Lower leg skin (tissue), 4 donors: ENCODE measurements around the gene NECTIN1. TPM values are rescaled to one million over a fixed set of nuclear protein-coding genes. Genes with fewer than 3 reads are reported as not detected.

ENCODE experiments used
- DNase-seq, 2 donors: peaks; one replicate each; pipeline ENCODE4 v3.0.0-alpha.2; 2019; ENCODE audit warnings: low spot score in 2 of 2
- H3K4me3 ChIP-seq: fragments of 200-600 bp; sonication (generic); 2 replicates; pipeline ENCODE4 v1.5.1; 2017; ENCODE audit warnings: mild to moderate bottlenecking, low read depth; ENCODE audit not compliant: poor library complexity, severe bottlenecking
- CTCF ChIP-seq, 3 donors: fragments of 450-650 bp; IDR thresholded peaks; one replicate each; pipeline ENCODE4 v1.5.1; 2016; ENCODE audit warnings: antibody characterized with exemption in 3 of 3, mild to moderate bottlenecking in 3 of 3, moderate library complexity in 2 of 3
- POLR2A ChIP-seq, 2 donors: fragments of 450-650 bp; IDR thresholded peaks; one replicate each; pipeline ENCODE4 v1.6.1; 2016 to 2017; ENCODE audit warnings: antibody characterized with exemption in 2 of 2, mild to moderate bottlenecking in 1 of 2, moderate library complexity in 1 of 2
- WGBS, 2 donors: methylation state at CpG; one replicate each; pipeline ENCODE4 v1.1.5; 2018; 5-methylcytosine and 5-hydroxymethylcytosine counted together
- intact Hi-C: fragments of 100-400 bp; cut with DNase I; formaldehyde crosslinking; loops from one replicate; pipeline ENCODE4 v1.15.0; 2023; ENCODE audit warnings: low total_unique reads
- total RNA-seq, 4 donors: library from RNA; depleted of rRNA; stranded (reverse); fragments of >200 nt; gene quantifications; one replicate each; pipeline ENCODE4 v1.1.0, GENCODE V29; 2016

The NECTIN1 gene
- 100 to 1,000 TPM; 111 to 142 (median 130) TPM for total RNA-seq

- H3K4me3 ChIP-seq = peak within 1 kb of the TSS; percentile 42
- DNase-seq = peak; percentile 78 to 98
- intact Hi-C loops = loop anchor here (5.0 kb wide), 1 partner anchor 247 kb away; no protein-coding TSS in a partner anchor
- 0 to 1% methylated on average over 60 to 90 of the region's 128 CpGs for WGBS, 2 donors
- TF ChIP-seq POLR2A (IDR thresholded peaks at IDR 0.05) = no peak
- peak in 1 of 3 donors; percentile 69 for TF ChIP-seq CTCF (IDR thresholded peaks at IDR 0.05)
Measured at GRCh38 chr11:119728651-119729580, at the start of gene NECTIN1. NECTIN1 (minus strand) TSS chr11:119729200; CDS start chr11:119728553, 647 bp downstream.

GRCh38 chr11:119778391-119779194 lies 49.6 kb upstream of the NECTIN1 start:
- DNase-seq = no peak
- TF ChIP-seq CTCF (IDR thresholded peaks at IDR 0.05) = no peak
- no peak for TF ChIP-seq POLR2A (IDR thresholded peaks at IDR 0.05)
- intact Hi-C loops = no loop called here
- H3K4me3 ChIP-seq = no peak overlapping the region
- WGBS, 2 donors = 73 to 88% methylated on average over 15 of the region's 15 CpGs

GRCh38 chr11:119777940-119778339 lies 48.9 kb upstream of the NECTIN1 start:
- WGBS, 2 donors = 82 to 83% methylated on average over 10 of the region's 10 CpGs
- intact Hi-C loops = no loop called here
- no peak for DNase-seq
- no peak for TF ChIP-seq CTCF (IDR thresholded peaks at IDR 0.05)
- TF ChIP-seq POLR2A (IDR thresholded peaks at IDR 0.05) = no peak
- H3K4me3 ChIP-seq = no peak overlapping the region

- 38 to 50% methylated on average over 5 of the region's 5 CpGs for WGBS, 2 donors
Measured at GRCh38 chr11:119776651-119777050, 47.7 kb upstream of the NECTIN1 start.

More at GRCh38 chr11:119776651-119777050, 47.7 kb upstream of the NECTIN1 start:
- intact Hi-C loops = no loop called here
- TF ChIP-seq POLR2A (IDR thresholded peaks at IDR 0.05) (no peak), CTCF (IDR thresholded peaks at IDR 0.05) (no peak)
- H3K4me3 ChIP-seq = no peak overlapping the region
- DNase-seq = no peak
